ENCODE results near the gene UBXN4. TPM values are rescaled to one million over a fixed set of nuclear protein-coding genes. Genes with fewer than 3 reads are reported as not detected.
"Not testable (repeated sequence)": the region's sequence is repeated elsewhere in the genome, so short reads cannot be mapped to it uniquely, and the experiment has no call there.

UBXN4 gene
- total and polyA plus RNA-seq, 2 donors = 64.4 to 98.1 TPM

DNA sequence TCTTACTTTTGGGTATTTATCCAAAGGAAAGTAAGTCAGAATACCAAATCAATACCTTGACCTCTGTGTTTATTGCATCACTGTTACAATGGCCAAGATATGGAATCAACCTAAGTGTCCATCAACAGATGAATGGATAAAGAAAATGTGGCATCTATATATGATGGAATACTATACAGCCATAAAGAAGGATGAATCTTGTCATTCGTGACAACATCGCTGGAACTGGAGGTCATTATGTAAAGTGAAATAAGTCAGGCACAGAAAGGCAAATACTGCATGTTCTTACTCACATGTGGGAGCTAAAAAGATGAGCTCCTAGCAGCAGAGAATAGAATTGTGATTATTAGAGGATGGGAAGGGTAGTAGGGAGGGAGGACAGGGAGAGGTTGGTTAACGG is 60.7 kb downstream of the UBXN4 start:
- no peak for DNase-seq (ENCODE audit: low read depth in 6 of 9, low spot score in 9 of 9)
- 65% methylated on average over 3 of the region's 3 CpGs for whole genome bisulfite sequencing
- no peaks in the 10 kb centered on the region for H3K36me3 ChIP-seq (ENCODE audit: control insufficient read depth in 2 of 2, insufficient read depth in 2 of 2, low read length in 1 of 2)
- H3K4me3 ChIP-seq (ENCODE audit: low read length in 2 of 2) = no peak overlapping the region
- peaks cover 0 to 24% of the 10 kb centered on the region in 2 donors for H3K9me3 ChIP-seq (ENCODE audit: control insufficient read depth in 2 of 2, insufficient read depth in 1 of 2, low read length in 1 of 2)
- H3K27ac ChIP-seq (ENCODE audit: low read depth in 1 of 2, low read length in 1 of 2) = no peak overlapping the region
- H3K27me3 ChIP-seq (ENCODE audit: control insufficient read depth in 2 of 2, insufficient read depth in 1 of 2, low read length in 1 of 2) = no peaks in the 10 kb centered on the region
- peaks cover 2 to 18% of the 10 kb centered on the region in 2 donors for H3K4me1 ChIP-seq (ENCODE audit: control insufficient read depth in 2 of 2, insufficient read depth in 2 of 2, low read length in 2 of 2)

DNA sequence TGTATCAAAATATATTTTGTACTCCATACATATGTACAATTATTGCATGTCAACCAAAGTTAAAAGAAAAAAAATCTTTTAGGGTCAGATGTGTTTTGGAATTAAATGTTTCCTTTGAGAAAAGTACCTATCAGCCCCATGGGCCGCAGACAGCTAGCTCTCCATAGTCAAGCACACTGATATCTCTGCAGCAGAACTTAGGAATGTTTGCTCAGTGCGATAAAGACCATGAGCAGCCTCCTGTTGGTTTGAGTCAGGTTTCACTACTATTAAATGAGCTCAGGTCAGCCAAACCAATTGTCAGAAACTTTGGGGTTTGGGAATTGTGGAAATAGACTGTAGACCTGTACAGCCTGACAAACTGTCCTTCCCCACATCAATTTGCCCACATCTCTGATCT is 61.6 kb downstream of the UBXN4 start:
- Histone ChIP-seq H3K27ac (ENCODE audit: low read depth in 1 of 2, low read length in 1 of 2) (no peak overlapping the region), H3K36me3 (ENCODE audit: control insufficient read depth in 2 of 2, insufficient read depth in 2 of 2, low read length in 1 of 2) (no peaks in the 10 kb centered on the region), H3K9me3 (ENCODE audit: control insufficient read depth in 2 of 2, insufficient read depth in 1 of 2, low read length in 1 of 2) (peaks cover 0 to 24% of the 10 kb centered on the region in 2 donors), H3K27me3 (ENCODE audit: control insufficient read depth in 2 of 2, insufficient read depth in 1 of 2, low read length in 1 of 2) (no peaks in the 10 kb centered on the region), H3K4me1 (ENCODE audit: control insufficient read depth in 2 of 2, insufficient read depth in 2 of 2, low read length in 2 of 2) (peaks cover 2 to 9% of the 10 kb centered on the region in 2 donors), H3K4me3 (ENCODE audit: low read length in 2 of 2) (no peak overlapping the region)
- 95% methylated on average over 2 of the region's 2 CpGs for WGBS
- no peak for DNase-seq (ENCODE audit: low read depth in 6 of 9, low spot score in 9 of 9)

DNA sequence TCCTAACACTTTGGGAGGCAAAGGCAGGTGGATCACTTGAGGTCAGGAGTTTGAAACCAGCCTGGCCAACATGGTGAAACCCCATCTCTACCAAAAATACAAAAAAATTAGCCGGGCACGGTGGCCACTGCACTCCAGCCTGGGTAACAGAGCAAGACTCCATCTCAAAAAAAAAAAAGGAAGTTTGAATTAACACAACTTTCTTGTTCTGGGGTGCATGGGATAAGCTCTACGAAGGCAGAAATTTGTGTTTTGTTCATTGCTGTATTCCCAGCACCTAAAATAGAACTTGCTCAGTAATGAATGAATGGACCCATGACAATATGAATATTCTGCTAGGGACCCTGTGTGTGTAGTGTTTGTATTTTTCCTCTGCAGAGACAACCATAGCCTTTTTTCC is 66.2 kb downstream of the UBXN4 start:
- not testable (repeated sequence) for H3K27ac ChIP-seq (ENCODE audit: low read depth in 1 of 2, low read length in 1 of 2); H3K27me3 ChIP-seq (ENCODE audit: control insufficient read depth in 2 of 2, insufficient read depth in 1 of 2, low read length in 1 of 2); H3K9me3 ChIP-seq (ENCODE audit: control insufficient read depth in 2 of 2, insufficient read depth in 1 of 2, low read length in 1 of 2); H3K4me3 ChIP-seq (ENCODE audit: low read length in 2 of 2); H3K36me3 ChIP-seq (ENCODE audit: control insufficient read depth in 2 of 2, insufficient read depth in 2 of 2, low read length in 1 of 2); H3K4me1 ChIP-seq (ENCODE audit: control insufficient read depth in 2 of 2, insufficient read depth in 2 of 2, low read length in 2 of 2); DNase-seq (ENCODE audit: low read depth in 6 of 9, low spot score in 9 of 9)
- 93% methylated on average over 3 of the region's 3 CpGs for WGBS

DNA sequence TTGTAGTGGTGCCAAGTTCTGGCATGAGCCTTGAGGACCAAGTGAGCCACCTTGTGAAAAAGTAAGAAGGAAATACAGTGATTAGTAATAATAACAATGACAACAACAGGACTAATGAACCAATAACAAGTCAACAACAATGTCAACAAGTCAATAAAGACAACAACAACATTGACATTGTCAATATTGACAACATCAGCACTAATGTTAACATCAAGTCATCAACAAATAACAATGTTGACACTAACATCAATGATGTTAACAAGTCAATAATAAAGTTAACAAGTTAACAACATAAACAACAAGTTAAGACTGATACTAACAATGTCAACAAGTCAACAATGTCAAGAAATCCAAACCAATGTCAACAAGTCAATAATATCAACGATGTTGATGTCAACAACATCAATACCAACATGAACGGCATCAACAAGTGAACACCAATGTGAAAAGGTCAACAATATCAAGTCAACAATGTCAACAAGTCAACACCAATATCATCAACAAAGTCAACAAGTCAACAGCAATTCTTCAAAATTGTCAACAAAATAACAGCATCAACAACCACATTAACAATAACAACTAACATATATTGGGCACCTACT is 71.4 kb downstream of the UBXN4 start:
- no peaks in the 10 kb centered on the region for H3K4me1 ChIP-seq (ENCODE audit: control insufficient read depth in 2 of 2, insufficient read depth in 2 of 2, low read length in 2 of 2)
- peaks cover 0 to 9% of the 10 kb centered on the region in 2 donors for H3K9me3 ChIP-seq (ENCODE audit: control insufficient read depth in 2 of 2, insufficient read depth in 1 of 2, low read length in 1 of 2)
- H3K27me3 ChIP-seq (ENCODE audit: control insufficient read depth in 2 of 2, insufficient read depth in 1 of 2, low read length in 1 of 2) = no peaks in the 10 kb centered on the region
- no peak overlapping the region for H3K4me3 ChIP-seq (ENCODE audit: low read length in 2 of 2)
- no peak for DNase-seq (ENCODE audit: low read depth in 6 of 9, low spot score in 9 of 9)
- peaks cover 0 to 3% of the 10 kb centered on the region in 2 donors for H3K36me3 ChIP-seq (ENCODE audit: control insufficient read depth in 2 of 2, insufficient read depth in 2 of 2, low read length in 1 of 2)
- no peak overlapping the region for H3K27ac ChIP-seq (ENCODE audit: low read depth in 1 of 2, low read length in 1 of 2)
- WGBS = 91% methylated on average over 2 of the region's 2 CpGs

DNA sequence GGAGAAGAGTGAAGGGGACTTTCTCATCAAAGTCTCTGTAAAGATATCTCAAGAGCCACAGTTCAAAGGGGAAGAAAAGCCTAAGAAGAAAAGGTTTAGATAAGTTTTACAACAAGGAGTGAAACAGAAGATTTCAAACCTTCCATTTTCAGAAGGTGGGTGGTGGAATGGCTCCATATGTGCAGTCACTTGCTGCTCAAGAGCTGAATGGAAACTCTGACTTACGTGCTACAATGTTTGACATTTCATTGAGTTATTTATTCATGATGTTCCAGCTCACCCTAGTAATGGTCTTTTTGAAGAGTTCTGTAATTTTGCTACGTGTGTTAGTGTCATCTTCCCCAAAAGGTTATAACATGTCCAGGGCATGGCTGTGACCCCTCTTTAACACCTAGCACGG is 73.6 kb downstream of the UBXN4 start:
- Histone ChIP-seq H3K27me3 (ENCODE audit: control insufficient read depth in 2 of 2, insufficient read depth in 1 of 2, low read length in 1 of 2) (no peaks in the 10 kb centered on the region), H3K4me1 (ENCODE audit: control insufficient read depth in 2 of 2, insufficient read depth in 2 of 2, low read length in 2 of 2) (peaks cover 9 to 13% of the 10 kb centered on the region in 2 donors), H3K4me3 (ENCODE audit: low read length in 2 of 2) (no peak overlapping the region), H3K27ac (ENCODE audit: low read depth in 1 of 2, low read length in 1 of 2) (no peak overlapping the region), H3K36me3 (ENCODE audit: control insufficient read depth in 2 of 2, insufficient read depth in 2 of 2, low read length in 1 of 2) (peaks cover 0 to 3% of the 10 kb centered on the region in 2 donors), H3K9me3 (ENCODE audit: control insufficient read depth in 2 of 2, insufficient read depth in 1 of 2, low read length in 1 of 2) (peaks cover 0 to 2% of the 10 kb centered on the region in 2 donors)
- whole genome bisulfite sequencing = 82% methylated on average over 3 of the region's 3 CpGs
- DNase-seq (ENCODE audit: low read depth in 6 of 9, low spot score in 9 of 9) = no peak

DNA sequence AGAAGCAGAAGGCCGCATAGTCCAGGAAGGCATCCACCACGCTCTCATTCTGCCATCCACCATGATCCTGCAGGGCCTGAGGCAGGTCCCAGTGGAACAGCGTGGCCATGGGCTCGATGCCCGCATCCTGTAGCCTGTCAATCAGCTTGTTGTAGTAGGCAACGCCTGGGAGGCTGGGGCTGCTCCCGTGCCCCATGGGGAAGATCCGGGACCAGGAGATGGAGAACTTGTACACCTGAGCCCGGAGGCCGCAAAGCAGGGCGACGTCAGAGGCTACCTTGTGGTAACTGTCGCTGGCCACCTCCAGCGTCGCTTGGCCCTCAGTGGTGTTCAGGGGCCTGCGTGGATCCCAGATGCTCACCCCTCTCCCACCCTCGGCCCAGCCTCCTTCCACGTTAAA is 75.8 kb downstream of the UBXN4 start:
- 96% methylated on average over 18 of the region's 18 CpGs for WGBS
- peaks cover under 1 to 3% of the 10 kb centered on the region in 2 donors for H3K36me3 ChIP-seq (ENCODE audit: control insufficient read depth in 2 of 2, insufficient read depth in 2 of 2, low read length in 1 of 2)
- DNase-seq (ENCODE audit: low read depth in 6 of 9, low spot score in 9 of 9) = no peak
- H3K4me1 ChIP-seq (ENCODE audit: control insufficient read depth in 2 of 2, insufficient read depth in 2 of 2, low read length in 2 of 2) = peaks cover 13 to 17% of the 10 kb centered on the region in 2 donors
- H3K27ac ChIP-seq (ENCODE audit: low read depth in 1 of 2, low read length in 1 of 2) = no peak overlapping the region
- peaks cover 0 to under 1% of the 10 kb centered on the region in 2 donors for H3K9me3 ChIP-seq (ENCODE audit: control insufficient read depth in 2 of 2, insufficient read depth in 1 of 2, low read length in 1 of 2)
- no peaks in the 10 kb centered on the region for H3K27me3 ChIP-seq (ENCODE audit: control insufficient read depth in 2 of 2, insufficient read depth in 1 of 2, low read length in 1 of 2)
- no peak overlapping the region for H3K4me3 ChIP-seq (ENCODE audit: low read length in 2 of 2)

DNA sequence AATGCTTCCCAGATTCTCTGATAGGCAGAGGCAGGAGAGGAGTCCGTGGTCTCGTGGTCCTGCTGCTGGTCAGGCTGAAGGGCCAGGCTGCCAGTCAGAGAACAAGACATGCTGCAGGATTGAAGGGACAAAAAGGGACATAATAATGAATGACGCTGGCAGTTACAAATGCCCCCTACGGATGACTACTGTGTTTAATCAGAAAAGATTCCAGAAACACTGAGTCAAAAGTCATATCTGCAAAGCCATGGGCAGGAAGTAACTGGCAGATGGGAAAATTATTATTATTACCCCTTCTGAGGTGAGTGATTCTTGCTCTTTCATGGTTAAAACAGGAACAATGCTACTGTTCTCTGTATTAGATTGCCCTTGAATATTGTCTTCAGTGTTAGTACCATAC is 76.3 kb downstream of the UBXN4 start:
- no peak overlapping the region for H3K27ac ChIP-seq (ENCODE audit: low read depth in 1 of 2, low read length in 1 of 2)
- WGBS = 94% methylated on average over 4 of the region's 4 CpGs
- no peaks in the 10 kb centered on the region for H3K27me3 ChIP-seq (ENCODE audit: control insufficient read depth in 2 of 2, insufficient read depth in 1 of 2, low read length in 1 of 2)

DNA sequence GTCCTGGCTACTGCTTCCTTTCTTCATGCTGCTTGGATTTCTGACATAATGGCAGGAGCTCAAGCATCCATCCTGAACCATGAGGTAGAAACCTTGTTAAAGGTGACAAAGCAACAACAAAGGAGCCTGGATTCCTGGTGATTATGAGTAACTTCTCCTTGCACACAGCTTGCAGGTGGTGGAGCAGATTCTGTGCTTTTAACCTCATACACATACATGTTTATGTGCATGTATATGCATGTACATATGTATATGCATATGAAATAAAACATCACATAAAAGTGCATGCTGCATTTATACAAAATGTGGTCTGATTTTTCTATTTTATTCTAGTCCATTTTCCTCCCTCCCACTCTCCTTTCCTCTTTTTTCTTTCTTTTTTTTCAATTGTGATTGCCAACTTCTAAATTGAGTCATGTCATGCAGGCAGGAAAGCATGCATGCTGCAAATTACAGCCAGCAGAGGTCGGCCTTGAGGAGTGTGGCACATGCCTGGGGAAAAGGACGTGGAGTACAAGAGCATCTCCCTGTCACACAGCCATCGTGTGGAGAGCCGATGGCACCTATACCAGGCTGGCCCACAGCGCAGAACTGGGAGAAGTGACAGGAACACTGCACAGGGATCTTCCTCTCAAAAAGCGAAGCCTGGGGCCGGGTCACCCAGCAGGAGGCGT is 77.4 kb downstream of the UBXN4 start:
- Histone ChIP-seq H3K36me3 (ENCODE audit: control insufficient read depth in 2 of 2, insufficient read depth in 2 of 2, low read length in 1 of 2) (peaks cover 12 to 17% of the 10 kb centered on the region in 2 donors), H3K4me1 (ENCODE audit: control insufficient read depth in 2 of 2, insufficient read depth in 2 of 2, low read length in 2 of 2) (peaks cover 18 to 27% of the 10 kb centered on the region in 2 donors), H3K27ac (ENCODE audit: low read depth in 1 of 2, low read length in 1 of 2) (peak overlapping the region; percentile 85 to 95), H3K9me3 (ENCODE audit: control insufficient read depth in 2 of 2, insufficient read depth in 1 of 2, low read length in 1 of 2) (peaks cover 7 to 13% of the 10 kb centered on the region in 2 donors), H3K4me3 (ENCODE audit: low read length in 2 of 2) (peak overlapping the region in 1 of 2 donors; percentile 84), H3K27me3 (ENCODE audit: control insufficient read depth in 2 of 2, insufficient read depth in 1 of 2, low read length in 1 of 2) (no peaks in the 10 kb centered on the region)
- DNase-seq (ENCODE audit: low read depth in 6 of 9, low spot score in 9 of 9) = peak in 3 of 9 donors; percentile 58 to 79 (median 65)
- 67% methylated on average over 8 of the region's 8 CpGs for WGBS

More for the DNA sequence above, 76.3 kb downstream of the UBXN4 start:
- no peak for DNase-seq (ENCODE audit: low read depth in 6 of 9, low spot score in 9 of 9)
- H3K9me3 ChIP-seq (ENCODE audit: control insufficient read depth in 2 of 2, insufficient read depth in 1 of 2, low read length in 1 of 2) = peaks cover 1 to 5% of the 10 kb centered on the region in 2 donors
- H3K36me3 ChIP-seq (ENCODE audit: control insufficient read depth in 2 of 2, insufficient read depth in 2 of 2, low read length in 1 of 2) = peaks cover 5 to 6% of the 10 kb centered on the region in 2 donors
- peaks cover 16 to 17% of the 10 kb centered on the region in 2 donors for H3K4me1 ChIP-seq (ENCODE audit: control insufficient read depth in 2 of 2, insufficient read depth in 2 of 2, low read length in 2 of 2)
- no peak overlapping the region for H3K4me3 ChIP-seq (ENCODE audit: low read length in 2 of 2)

DNA sequence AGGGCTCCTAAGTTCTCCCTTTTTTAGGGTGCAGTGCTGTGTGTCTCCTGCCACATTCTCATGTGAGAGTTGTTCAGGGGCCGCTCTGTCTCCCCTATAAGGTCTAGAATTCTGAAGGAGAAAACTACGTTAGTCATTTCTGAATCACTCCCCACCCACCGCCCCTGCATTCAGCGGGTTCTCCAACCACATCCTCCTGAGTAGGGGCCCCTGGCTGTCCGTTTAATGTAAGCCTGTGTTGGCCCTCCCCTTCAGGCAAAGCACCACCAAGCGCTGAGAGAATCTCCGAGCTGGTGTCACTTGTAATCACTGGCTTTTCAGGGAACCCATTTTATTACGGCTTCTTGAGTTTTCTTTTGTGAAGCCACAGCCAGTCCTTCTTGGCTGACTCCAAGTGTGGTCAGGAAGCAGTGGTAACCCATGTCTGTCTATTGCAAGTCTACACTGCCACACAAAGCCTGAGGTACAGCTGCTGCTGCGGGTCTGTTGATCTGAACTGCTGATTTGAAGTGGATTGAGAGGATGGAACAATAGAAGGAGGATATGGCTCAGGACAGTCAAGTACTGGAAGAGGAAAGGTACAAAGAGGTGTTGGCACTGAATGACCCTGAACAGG is 78.5 kb downstream of the UBXN4 start:
- peaks cover 20 to 37% of the 10 kb centered on the region in 2 donors for H3K4me1 ChIP-seq (ENCODE audit: control insufficient read depth in 2 of 2, insufficient read depth in 2 of 2, low read length in 2 of 2)
- H3K4me3 ChIP-seq (ENCODE audit: low read length in 2 of 2) = peak overlapping the region; percentile 55 to 84
- peaks cover 12 to 19% of the 10 kb centered on the region in 2 donors for H3K36me3 ChIP-seq (ENCODE audit: control insufficient read depth in 2 of 2, insufficient read depth in 2 of 2, low read length in 1 of 2)
- 4% methylated on average over 9 of the region's 9 CpGs for WGBS
- peak overlapping the region; percentile 85 to 95 for H3K27ac ChIP-seq (ENCODE audit: low read depth in 1 of 2, low read length in 1 of 2)
- peaks cover 7 to 13% of the 10 kb centered on the region in 2 donors for H3K9me3 ChIP-seq (ENCODE audit: control insufficient read depth in 2 of 2, insufficient read depth in 1 of 2, low read length in 1 of 2)
- peak in 7 of 9 donors; percentile 57 to 92 (median 76) for DNase-seq (ENCODE audit: low read depth in 6 of 9, low spot score in 9 of 9)
- H3K27me3 ChIP-seq (ENCODE audit: control insufficient read depth in 2 of 2, insufficient read depth in 1 of 2, low read length in 1 of 2) = no peaks in the 10 kb centered on the region

Measured in thymus (tissue), 11 donors.